Endothelial cell of umbilical vein (primary cell): ENCODE measurements around the gene DUOXA1.

Experiments
- CTCF ChIP-seq, 2 donors: IDR thresholded peaks; 1 replicate in 1 of 2; 2 replicates in 1 of 2; pipeline ENCODE4 v1.5.1; 2011; ENCODE audit warnings: low read length in 2 of 2, mild to moderate bottlenecking in 2 of 2, moderate library complexity in 2 of 2, control low read depth in 1 of 2, inconsistent platforms in 1 of 2, low read depth in 1 of 2; ENCODE audit not compliant: insufficient read depth in 1 of 2; ENCODE audit errors: extremely low read depth in 1 of 2
- EZH2 ChIP-seq: IDR thresholded peaks from 2 replicates; pipeline ENCODE4 v1.6.1; 2012; ENCODE audit warnings: borderline replicate concordance, low read depth, mild to moderate bottlenecking, moderate library complexity, low read length, inconsistent platforms; ENCODE audit not compliant: severe bottlenecking
- FOS ChIP-seq: IDR thresholded peaks from 2 replicates; pipeline ENCODE4 v1.6.1; 2011; ENCODE audit warnings: mild to moderate bottlenecking, low read length, moderate library complexity, borderline replicate concordance; ENCODE audit not compliant: insufficient read depth
- GATA2 ChIP-seq: IDR thresholded peaks from 2 replicates; pipeline ENCODE4 v1.7.0; 2011; ENCODE audit warnings: low read depth, mild to moderate bottlenecking, moderate library complexity, mixed read lengths, low read length; ENCODE audit not compliant: insufficient read length, insufficient read depth
- JUN ChIP-seq: IDR thresholded peaks from 2 replicates; pipeline ENCODE4 v1.6.1; 2011; ENCODE audit warnings: borderline replicate concordance, low read depth; ENCODE audit not compliant: insufficient read length, insufficient read depth
- MAX ChIP-seq: IDR thresholded peaks from 2 replicates; pipeline ENCODE4 v1.6.1; 2011; ENCODE audit not compliant: insufficient read depth, insufficient read length
- MYC ChIP-seq: IDR thresholded peaks from one replicate; pipeline ENCODE4 v1.6.1; 2011; ENCODE audit warnings: mild to moderate bottlenecking, low read depth, low read length
- POLR2A ChIP-seq: IDR thresholded peaks from 2 replicates; pipeline ENCODE4 v1.6.1; 2012; ENCODE audit warnings: low read depth, mild to moderate bottlenecking, control low read depth, low read length
- POLR2AphosphoS5 ChIP-seq: IDR thresholded peaks from 2 replicates; pipeline ENCODE4 v1.6.1; 2012; ENCODE audit warnings: low read depth, mild to moderate bottlenecking, control low read depth, low read length, moderate library complexity; ENCODE audit not compliant: insufficient read depth

- TF ChIP-seq CTCF (IDR thresholded peaks at IDR 0.05; ENCODE audit: extremely low read depth in 1 of 2, insufficient read depth in 1 of 2, low read depth in 1 of 2, low read length in 2 of 2) (no peak), POLR2A (no peak), MYC (no peak), MAX (no peak), EZH2 (no peak), FOS (no peak), POLR2AphosphoS5 (no peak), JUN (no peak), GATA2 (no peak)
These were observed 35.2 kb upstream of the DUOXA1 start for GRCh38 chr15:45164914-45165313.
